Gastrocnemius medialis (tissue), 4 donors: ENCODE measurements around the gene ADGRB3. TPM values are rescaled to one million over a fixed set of nuclear protein-coding genes. Genes with fewer than 3 reads are reported as not detected.

Source experiments
- ATAC-seq, 2 donors: fragments of 150-250 bp; one replicate each; pipeline ENCODE4 v1.9.1; 2016
- DNase-seq, 2 donors: peaks; one replicate each; pipeline ENCODE4 v3.0.0-alpha.2; 2019
- H3K27ac ChIP-seq, 4 donors: fragments of 200-600 bp; sonication (generic); 1 replicate in 1 of 4; 2 replicates in 3 of 4; pipeline ENCODE4 v1.5.1; 2016 to 2018; ENCODE audit warnings: mild to moderate bottlenecking in 2 of 4, moderate library complexity in 1 of 4
- H3K27me3 ChIP-seq, 3 donors: fragments of 200-600 bp; sonication (generic) in 2 of 3; 1 replicate in 1 of 3; 2 replicates in 2 of 3; pipeline versions ENCODE4 v1.5.1 to v1.6.0; 2016 to 2019; ENCODE audit warnings: mild to moderate bottlenecking in 1 of 3, moderate library complexity in 1 of 3
- H3K36me3 ChIP-seq, 2 donors: fragments of 200-600 bp; sonication (generic) in 1 of 2; one replicate each; pipeline ENCODE4 v1.5.1; 2017 to 2018
- H3K4me1 ChIP-seq, 2 donors: fragments of 200-600 bp; sonication (generic) in 1 of 2; one replicate each; pipeline ENCODE4 v1.5.1; 2016 to 2017; ENCODE audit warnings: mild to moderate bottlenecking in 2 of 2
- H3K4me3 ChIP-seq, 4 donors: fragments of 200-600 bp; sonication (generic) in 3 of 4; 1 replicate in 1 of 4; 2 replicates in 3 of 4; pipeline ENCODE4 v1.5.1; 2016 to 2019; ENCODE audit warnings: mild to moderate bottlenecking in 2 of 4
- H3K9me3 ChIP-seq, 3 donors: fragments of 200-600 bp; sonication (generic) in 2 of 3; 1 replicate in 1 of 3; 2 replicates in 2 of 3; pipeline ENCODE4 v1.5.1; 2016 to 2019
- POLR2A ChIP-seq, 2 donors: fragments of 450-650 bp; IDR thresholded peaks; one replicate each; pipeline ENCODE4 v1.6.1; 2017; ENCODE audit warnings: antibody characterized with exemption in 2 of 2, mild to moderate bottlenecking in 2 of 2, moderate library complexity in 2 of 2
- in situ Hi-C, 4 donors: fragments of 200-750 bp; cut with MboI; loops; one replicate each; pipeline versions ENCODE4 v1.15.0 to v1.8.0; 2017; ENCODE audit warnings: low sequenced_read_pairs in 4 of 4
- intact Hi-C: fragments of 100-400 bp; cut with DNase I; formaldehyde crosslinking; loops from one replicate; pipeline ENCODE4 v1.15.1; 2023; ENCODE audit warnings: low total_unique reads
- total RNA-seq, 4 donors: library from RNA; depleted of rRNA; stranded (reverse); fragments of >200 nt; gene quantifications; one replicate each; pipeline versions ENCODE4 v1.1.0 to v1.2.3, GENCODE V29; 2016
- TF ChIP-seq, protein P1 (sequence below), 5 experiments: fragments of 450-650 bp in 3 of 5; fragments of 200-600 bp in 2 of 5; sonication (generic) in 2 of 5; IDR thresholded peaks in 4 of 5; conservative IDR thresholded peaks in 1 of 5; 1 replicate in 4 of 5; 2 replicates in 1 of 5; pipeline ENCODE4 v1.5.1; 2016 to 2019; ENCODE audit warnings: antibody characterized with exemption in 5 of 5, mild to moderate bottlenecking in 3 of 5, moderate library complexity in 3 of 5

ADGRB3 gene
- total RNA-seq, 4 donors from 2014 or later = 0.56 to 0.58 (median 0.58) TPM; not detected in 1

DNA sequence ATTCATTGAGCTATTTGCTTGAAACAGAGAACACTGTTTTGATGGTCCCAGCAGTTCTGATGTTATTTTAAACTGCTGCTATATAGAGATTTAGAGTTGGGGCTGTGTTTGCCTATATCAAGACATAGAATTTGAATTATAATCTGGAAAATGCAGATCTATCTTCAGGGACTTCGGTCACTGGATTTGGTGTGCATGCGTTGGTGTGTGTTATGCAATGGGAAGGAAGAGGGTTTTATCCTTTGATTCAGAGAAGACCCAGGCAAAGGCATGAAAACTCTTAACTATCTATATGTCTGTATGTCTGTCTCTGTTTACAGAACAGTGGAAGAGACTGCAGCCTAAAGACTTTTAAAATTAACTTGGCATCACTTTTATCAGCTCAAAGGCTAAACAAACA, 2.0 kb downstream of the ADGRB3 start:
- Histone ChIP-seq H3K36me3 (no peaks in the 10 kb centered on the region), H3K4me1 (peaks cover 0 to 18% of the 10 kb centered on the region in 2 donors), H3K4me3 (peak overlapping the region in 1 of 4 donors; percentile 62), H3K27me3 (peaks cover 0 to 11% (median 3%) of the 10 kb centered on the region in 3 donors), H3K27ac (no peak overlapping the region), H3K9me3 (no peaks in the 10 kb centered on the region)
- ATAC-seq (no peak), DNase-seq (no peak)
- TF ChIP-seq, protein P1, sequence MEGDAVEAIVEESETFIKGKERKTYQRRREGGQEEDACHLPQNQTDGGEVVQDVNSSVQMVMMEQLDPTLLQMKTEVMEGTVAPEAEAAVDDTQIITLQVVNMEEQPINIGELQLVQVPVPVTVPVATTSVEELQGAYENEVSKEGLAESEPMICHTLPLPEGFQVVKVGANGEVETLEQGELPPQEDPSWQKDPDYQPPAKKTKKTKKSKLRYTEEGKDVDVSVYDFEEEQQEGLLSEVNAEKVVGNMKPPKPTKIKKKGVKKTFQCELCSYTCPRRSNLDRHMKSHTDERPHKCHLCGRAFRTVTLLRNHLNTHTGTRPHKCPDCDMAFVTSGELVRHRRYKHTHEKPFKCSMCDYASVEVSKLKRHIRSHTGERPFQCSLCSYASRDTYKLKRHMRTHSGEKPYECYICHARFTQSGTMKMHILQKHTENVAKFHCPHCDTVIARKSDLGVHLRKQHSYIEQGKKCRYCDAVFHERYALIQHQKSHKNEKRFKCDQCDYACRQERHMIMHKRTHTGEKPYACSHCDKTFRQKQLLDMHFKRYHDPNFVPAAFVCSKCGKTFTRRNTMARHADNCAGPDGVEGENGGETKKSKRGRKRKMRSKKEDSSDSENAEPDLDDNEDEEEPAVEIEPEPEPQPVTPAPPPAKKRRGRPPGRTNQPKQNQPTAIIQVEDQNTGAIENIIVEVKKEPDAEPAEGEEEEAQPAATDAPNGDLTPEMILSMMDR (IDR thresholded peaks at IDR 0.05 in 4 of 5, conservative IDR thresholded peaks at IDR 0.05 in 1 of 5) = no peak
- no peak for TF ChIP-seq POLR2A (IDR thresholded peaks at IDR 0.05)
- in situ Hi-C loops (loop anchor here in 2 of 4 donors (10.0 to 25.0 kb wide), 2 partner anchors 138 to 325 kb away; no protein-coding TSS in a partner anchor), intact Hi-C loops (loop anchor here (10.0 kb wide), 1 partner anchor 328 kb away; no protein-coding TSS in a partner anchor)

DNA sequence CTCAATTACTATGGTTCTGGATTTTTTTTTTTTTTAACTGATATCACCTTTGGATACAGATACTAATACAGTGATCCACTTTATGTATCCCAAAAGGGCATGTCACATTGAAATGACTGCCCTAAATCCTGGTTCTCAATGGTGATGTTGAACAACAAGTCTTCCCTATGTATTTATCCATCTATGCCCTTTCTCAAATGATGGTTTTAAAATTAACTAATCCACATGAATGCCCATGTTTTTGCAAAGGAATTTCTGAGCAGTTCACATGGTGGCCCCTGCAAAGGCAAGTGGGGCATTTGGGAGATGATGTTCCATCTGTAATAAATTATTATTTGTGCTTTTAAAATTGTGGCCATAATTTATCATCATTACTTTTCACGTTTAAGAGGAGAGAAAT, 2.7 kb downstream of the ADGRB3 start:
- intact Hi-C loops (loop anchor here (2.0 to 10.0 kb wide), 2 partner anchors 141 to 327 kb away; no protein-coding TSS in a partner anchor), in situ Hi-C loops (loop anchor here in 2 of 4 donors (10.0 to 25.0 kb wide), 2 partner anchors 137 to 325 kb away; no protein-coding TSS in a partner anchor)
- Histone ChIP-seq H3K27me3 (peaks cover 0 to 11% (median 3%) of the 10 kb centered on the region in 3 donors), H3K4me1 (peaks cover 0 to 18% of the 10 kb centered on the region in 2 donors), H3K4me3 (no peak overlapping the region), H3K36me3 (no peaks in the 10 kb centered on the region), H3K27ac (no peak overlapping the region), H3K9me3 (no peaks in the 10 kb centered on the region)
- no peak for DNase-seq
- ATAC-seq = no peak
- TF ChIP-seq POLR2A (IDR thresholded peaks at IDR 0.05) = no peak
- TF ChIP-seq, protein P1 (IDR thresholded peaks at IDR 0.05 in 4 of 5, conservative IDR thresholded peaks at IDR 0.05 in 1 of 5) = no peak

DNA sequence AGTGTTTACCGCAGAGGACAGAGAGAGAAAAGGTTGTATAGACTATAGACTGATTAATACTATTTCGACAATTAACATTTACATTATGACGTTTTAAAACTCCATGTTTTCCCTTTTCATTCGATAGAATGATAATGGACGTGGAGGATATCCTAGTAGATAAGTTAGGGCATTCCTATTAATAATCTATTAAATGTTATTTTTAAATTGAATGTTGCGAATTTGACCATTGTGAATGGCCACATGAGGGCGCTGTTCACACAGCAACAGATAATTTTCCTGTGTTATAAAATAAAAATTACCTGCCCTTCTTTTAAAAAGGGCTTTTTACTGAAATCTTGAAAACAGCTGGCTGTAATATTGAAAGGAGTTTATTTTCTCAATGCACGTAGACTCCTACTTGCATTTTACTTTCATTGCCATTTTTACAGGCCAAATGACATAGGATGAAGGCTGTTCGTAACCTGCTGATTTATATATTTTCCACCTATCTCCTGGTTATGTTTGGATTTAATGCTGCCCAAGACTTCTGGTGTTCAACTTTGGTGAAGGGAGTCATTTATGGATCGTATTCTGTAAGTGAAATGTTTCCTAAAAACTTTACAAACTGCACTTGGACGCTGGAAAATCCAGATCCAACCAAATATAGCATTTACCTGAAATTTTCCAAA, 3.3 kb downstream of the ADGRB3 start:
- H3K27me3 ChIP-seq = peaks cover 0 to 11% (median 5%) of the 10 kb centered on the region in 3 donors
- ATAC-seq = no peak
- no peak overlapping the region for H3K27ac ChIP-seq
- H3K9me3 ChIP-seq = no peaks in the 10 kb centered on the region
- TF ChIP-seq POLR2A (IDR thresholded peaks at IDR 0.05) = no peak
- TF ChIP-seq, protein P1 (IDR thresholded peaks at IDR 0.05 in 4 of 5, conservative IDR thresholded peaks at IDR 0.05 in 1 of 5) = peak; percentile 30 to 73 (median 51)
- H3K4me3 ChIP-seq = no peak overlapping the region
- no peaks in the 10 kb centered on the region for H3K36me3 ChIP-seq
- in situ Hi-C loops = loop anchor here in 2 of 4 donors (10.0 to 25.0 kb wide), 2 partner anchors 136 to 324 kb away; no protein-coding TSS in a partner anchor
- no peak for DNase-seq
- intact Hi-C loops = loop anchor here (2.0 to 10.0 kb wide), 2 partner anchors 140 to 326 kb away; no protein-coding TSS in a partner anchor
- H3K4me1 ChIP-seq = peaks cover 0 to 18% of the 10 kb centered on the region in 2 donors

DNA sequence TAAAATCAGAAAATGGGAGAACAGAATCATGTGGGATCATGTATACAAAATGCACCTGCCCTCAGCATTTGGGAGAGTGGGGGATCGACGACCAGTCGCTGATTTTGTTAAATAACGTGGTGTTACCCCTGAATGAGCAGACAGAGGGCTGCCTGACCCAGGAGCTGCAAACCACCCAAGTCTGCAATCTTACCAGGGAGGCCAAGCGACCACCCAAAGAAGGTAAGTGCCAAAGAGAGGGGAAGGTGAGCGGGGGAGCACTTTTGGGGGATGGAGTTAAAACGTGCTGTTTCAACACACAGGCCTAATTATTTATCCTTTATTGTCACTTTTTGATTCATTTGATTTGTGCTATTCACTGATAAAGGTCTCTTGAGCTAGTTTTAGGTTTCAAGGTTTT, 4.1 kb downstream of the ADGRB3 start:
- intact Hi-C loops = loop anchor here (2.0 to 10.0 kb wide), 2 partner anchors 140 to 326 kb away; no protein-coding TSS in a partner anchor
- Histone ChIP-seq H3K27me3 (peaks cover 0 to 11% (median 6%) of the 10 kb centered on the region in 3 donors), H3K36me3 (no peaks in the 10 kb centered on the region), H3K4me1 (peaks cover 0 to 11% of the 10 kb centered on the region in 2 donors), H3K9me3 (no peaks in the 10 kb centered on the region), H3K4me3 (no peak overlapping the region), H3K27ac (no peak overlapping the region)
- DNase-seq (no peak), ATAC-seq (no peak)
- in situ Hi-C loops = loop anchor here in 2 of 4 donors (10.0 to 25.0 kb wide), 2 partner anchors 136 to 323 kb away; no protein-coding TSS in a partner anchor
- TF ChIP-seq, protein P1 (IDR thresholded peaks at IDR 0.05 in 4 of 5, conservative IDR thresholded peaks at IDR 0.05 in 1 of 5) = no peak
- TF ChIP-seq POLR2A (IDR thresholded peaks at IDR 0.05) = no peak
